HCT116 (cell line): ENCODE results near the gene VWA5A. TPM values are rescaled to one million over a fixed set of nuclear protein-coding genes. Genes with fewer than 3 reads are reported as not detected.

Experiments used
- ATAC-seq: fragments of 200-7000 bp; cut with Tn5 transposase; 2 replicates; pipeline ENCODE4 v1.9.1; 2020; ENCODE audit warnings: mild to moderate bottlenecking, moderate library complexity
- BruUV-seq: library from RNA; stranded (reverse); fragments of 400-500 nt; replicated peaks from 2 replicates; lab custom pipeline; 2021; lab: Mats Ljungman, UMichigan
- CTCF ChIA-PET: fragments of 300-600 bp; sonication (Branson Sonifier 250); formaldehyde crosslinking; loops from one replicate; lab custom pipeline; 2021; ENCODE audit warnings: antibody characterized with exemption; lab: Charles Lee
- POLR2A ChIA-PET: fragments of 300-600, 350-600 bp; sonication (Branson Sonifier 250); formaldehyde crosslinking; loops from one replicate; lab custom pipeline; 2021; ENCODE audit warnings: antibody characterized with exemption; lab: Charles Lee
- RAD21 ChIA-PET, 2 experiments: fragments of 300-600 bp; sonication (Branson Sonifier 250); formaldehyde crosslinking; loops; one replicate each; lab custom pipeline; 2023; ENCODE audit warnings: low total read pairs in 2 of 2; ENCODE audit not compliant: uncharacterized antibody in 2 of 2, unreplicated experiment in 2 of 2, low non-redundant PET in 1 of 2; lab: Charles Lee
- DNase-seq: peaks from one replicate; pipeline ENCODE4 v3.0.0-alpha.2; 2010; ENCODE audit warnings: low read depth, low spot score
- H2AFZ ChIP-seq: fragments of 200-600 bp; shearing (Covaris generic), sonication (generic); 2 replicates; pipeline ENCODE4 v1.6.1; 2017; ENCODE audit warnings: low read depth, mixed run types, mixed read lengths, antibody characterized with exemption, low read length; ENCODE audit not compliant: poor library complexity, severe bottlenecking
- H3K27ac ChIP-seq: 2 replicates; pipeline ENCODE4 v1.5.1; 2012; ENCODE audit warnings: low read depth, low read length
- H3K27me3 ChIP-seq: fragments of 200-600 bp; sonication (generic); 2 replicates; pipeline ENCODE4 v1.6.1; 2016; ENCODE audit warnings: mixed run types, low read length, mixed read lengths; ENCODE audit not compliant: insufficient read depth
- H3K36me3 ChIP-seq, 2 experiments: fragments of 200-500 bp in 1 of 2; fragments of 200-600 bp in 1 of 2; sonication (Bioruptor generic) in 1 of 2; sonication (generic) in 1 of 2; 2 replicates each; pipeline versions ENCODE4 v1.5.1 to v1.6.1; 2014 to 2016; ENCODE audit warnings: low read length in 2 of 2, inconsistent platforms in 1 of 2, mixed read lengths in 1 of 2, mixed run types in 1 of 2; ENCODE audit not compliant: insufficient read depth in 2 of 2, control insufficient read depth in 1 of 2
- H3K4me1 ChIP-seq, 2 experiments: fragments of 200-600 bp in 1 of 2; sonication (generic) in 1 of 2; 2 replicates each; pipeline versions ENCODE4 v1.5.1 to v1.6.1; 2012 to 2017; ENCODE audit warnings: low read length in 2 of 2, inconsistent platforms in 1 of 2, mild to moderate bottlenecking in 1 of 2, mixed read lengths in 1 of 2, mixed run types in 1 of 2, moderate library complexity in 1 of 2; ENCODE audit not compliant: insufficient read depth in 2 of 2, control insufficient read depth in 1 of 2
- H3K4me2 ChIP-seq: fragments of 200-600 bp; sonication (generic); 2 replicates; pipeline ENCODE4 v1.6.1; 2017; ENCODE audit warnings: mixed run types, low read length, mixed read lengths
- H3K4me3 ChIP-seq, 2 experiments: fragments of 200-600 bp in 1 of 2; sonication (generic) in 1 of 2; replicated peaks in 1 of 2; 2 replicates each; pipeline ENCODE4 v1.5.1; 2011 to 2016; ENCODE audit warnings: low read length in 2 of 2, control low read depth in 1 of 2, low read depth in 1 of 2, mild to moderate bottlenecking in 1 of 2, mixed read lengths in 1 of 2, mixed run types in 1 of 2
- H3K79me2 ChIP-seq: fragments of 200-600 bp; sonication (generic); 2 replicates; pipeline ENCODE4 v1.6.1; 2017; ENCODE audit warnings: mild to moderate bottlenecking, mixed run types, low read length, moderate library complexity, mixed read lengths; ENCODE audit not compliant: insufficient read depth
- H3K9ac ChIP-seq: fragments of 200-600 bp; sonication (generic); 2 replicates; pipeline ENCODE4 v1.6.1; 2016; ENCODE audit warnings: low read length, mixed read lengths
- H3K9me2 ChIP-seq: fragments of 200-600 bp; sonication (generic), shearing (Covaris generic); 2 replicates; pipeline ENCODE4 v1.6.1; 2017; ENCODE audit warnings: mixed run types, mild to moderate bottlenecking, moderate library complexity; ENCODE audit not compliant: insufficient read depth
- H3K9me3 ChIP-seq, 2 experiments: fragments of 200-500 bp in 1 of 2; fragments of 200-600 bp in 1 of 2; sonication (Bioruptor generic) in 1 of 2; sonication (generic) in 1 of 2; 2 replicates each; pipeline ENCODE4 v1.6.1; 2014 to 2017; ENCODE audit warnings: low read length in 2 of 2, mixed read lengths in 2 of 2, inconsistent platforms in 1 of 2, low read depth in 1 of 2, mild to moderate bottlenecking in 1 of 2, mixed run types in 1 of 2, moderate library complexity in 1 of 2; ENCODE audit not compliant: control insufficient read depth in 1 of 2, insufficient read depth in 1 of 2
- H4K20me1 ChIP-seq: fragments of 200-600 bp; sonication (generic), shearing (Covaris generic); 2 replicates; pipeline ENCODE4 v1.6.1; 2017; ENCODE audit warnings: mixed run types, mild to moderate bottlenecking, moderate library complexity; ENCODE audit not compliant: insufficient read depth
- CBX3 ChIP-seq: IDR thresholded peaks from 2 replicates; pipeline ENCODE4 v1.6.1; 2012; ENCODE audit warnings: low read depth
- CEBPB ChIP-seq: IDR thresholded peaks from 2 replicates; pipeline ENCODE4 v1.6.1; 2012; ENCODE audit warnings: low read depth
- POLR2A ChIP-seq: IDR thresholded peaks from 2 replicates; pipeline ENCODE4 v1.7.0; 2011; ENCODE audit warnings: borderline replicate concordance; ENCODE audit not compliant: insufficient read depth, insufficient read length; ENCODE audit errors: extremely low read depth
- REST ChIP-seq: IDR thresholded peaks from 2 replicates; pipeline ENCODE4 v1.6.1; 2012; ENCODE audit warnings: low read depth
- SP1 ChIP-seq: IDR thresholded peaks from 2 replicates; pipeline ENCODE4 v1.6.1; 2012; ENCODE audit warnings: low read depth
- TCF7L2 ChIP-seq: IDR thresholded peaks from 2 replicates; pipeline ENCODE4 v1.7.0; 2011; ENCODE audit warnings: borderline replicate concordance, inconsistent platforms; ENCODE audit not compliant: insufficient read depth, insufficient read length; ENCODE audit errors: extremely low read depth
- ZBTB33 ChIP-seq: IDR thresholded peaks from 2 replicates; pipeline ENCODE4 v1.6.1; 2011; ENCODE audit warnings: mild to moderate bottlenecking, low read length, moderate library complexity; ENCODE audit not compliant: insufficient replicate concordance; ENCODE audit errors: extremely low read depth
- ZFX ChIP-seq: fragments of 450-650 bp; IDR thresholded peaks from 2 replicates; pipeline ENCODE4 v1.6.1; 2017
- intact Hi-C: fragments of 100-400 bp; cut with micrococcal nuclease; formaldehyde crosslinking; loops from 2 replicates; pipeline ENCODE4 v1.10.0; 2022
- total RNA-seq: library from RNA; stranded (reverse); gene quantifications from one replicate; pipeline ENCODE4 v1.2.1, GENCODE V29; 2021; ENCODE audit not compliant: unreplicated experiment

The VWA5A gene
- total RNA-seq, 1 experiment from 2014 or later = 5.0 TPM

GRCh38 chr11:124143034-124143433 is 27.8 kb downstream of the VWA5A start:
- Histone ChIP-seq H3K4me2 (no peak overlapping the region), H3K4me3 (no peak overlapping the region), H3K9ac (no peak overlapping the region), H3K27me3 (no peaks in the 10 kb centered on the region), H3K27ac (no peak overlapping the region), H3K79me2 (no peaks in the 10 kb centered on the region), H3K4me1 (no peaks in the 10 kb centered on the region), H3K36me3 (no peaks in the 10 kb centered on the region), H3K9me2 (no peaks in the 10 kb centered on the region), H4K20me1 (no peaks in the 10 kb centered on the region), H2AFZ (no peak overlapping the region), H3K9me3 (no peaks in the 10 kb centered on the region)
- BruUV-seq = no TSS peak
- POLR2A ChIA-PET = no interaction called here
- RAD21 ChIA-PET = no interaction called here
- no peak for TF ChIP-seq ZFX
- TF ChIP-seq REST = no peak
- no peak for TF ChIP-seq CBX3
- TF ChIP-seq SP1 = no peak
- no peak for TF ChIP-seq CEBPB
- TF ChIP-seq TCF7L2 = no peak
- no peak for TF ChIP-seq ZBTB33
- no peak for TF ChIP-seq POLR2A
- CTCF ChIA-PET = no interaction called here
- intact Hi-C loops = no loop called here
- ATAC-seq (no peak), DNase-seq (no peak)
